Stimulated activated CD4-positive, alpha-beta T cell treated with anti-CD3 and anti-CD28 coated beads, Interleukin-2, amount 100 ng/mL, for 4 hours (primary cell): ENCODE measurements around the gene KITLG.
"Not testable (repeated sequence)": the region's sequence is repeated elsewhere in the genome, so short reads cannot be mapped to it uniquely, and the experiment has no call there.

Experiments
- DNase-seq: peaks from one replicate; pipeline ENCODE4 v3.0.0-alpha.2; 2020; ENCODE audit warnings: low read depth

KITLG gene, protein sequence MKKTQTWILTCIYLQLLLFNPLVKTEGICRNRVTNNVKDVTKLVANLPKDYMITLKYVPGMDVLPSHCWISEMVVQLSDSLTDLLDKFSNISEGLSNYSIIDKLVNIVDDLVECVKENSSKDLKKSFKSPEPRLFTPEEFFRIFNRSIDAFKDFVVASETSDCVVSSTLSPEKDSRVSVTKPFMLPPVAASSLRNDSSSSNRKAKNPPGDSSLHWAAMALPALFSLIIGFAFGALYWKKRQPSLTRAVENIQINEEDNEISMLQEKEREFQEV

DNA sequence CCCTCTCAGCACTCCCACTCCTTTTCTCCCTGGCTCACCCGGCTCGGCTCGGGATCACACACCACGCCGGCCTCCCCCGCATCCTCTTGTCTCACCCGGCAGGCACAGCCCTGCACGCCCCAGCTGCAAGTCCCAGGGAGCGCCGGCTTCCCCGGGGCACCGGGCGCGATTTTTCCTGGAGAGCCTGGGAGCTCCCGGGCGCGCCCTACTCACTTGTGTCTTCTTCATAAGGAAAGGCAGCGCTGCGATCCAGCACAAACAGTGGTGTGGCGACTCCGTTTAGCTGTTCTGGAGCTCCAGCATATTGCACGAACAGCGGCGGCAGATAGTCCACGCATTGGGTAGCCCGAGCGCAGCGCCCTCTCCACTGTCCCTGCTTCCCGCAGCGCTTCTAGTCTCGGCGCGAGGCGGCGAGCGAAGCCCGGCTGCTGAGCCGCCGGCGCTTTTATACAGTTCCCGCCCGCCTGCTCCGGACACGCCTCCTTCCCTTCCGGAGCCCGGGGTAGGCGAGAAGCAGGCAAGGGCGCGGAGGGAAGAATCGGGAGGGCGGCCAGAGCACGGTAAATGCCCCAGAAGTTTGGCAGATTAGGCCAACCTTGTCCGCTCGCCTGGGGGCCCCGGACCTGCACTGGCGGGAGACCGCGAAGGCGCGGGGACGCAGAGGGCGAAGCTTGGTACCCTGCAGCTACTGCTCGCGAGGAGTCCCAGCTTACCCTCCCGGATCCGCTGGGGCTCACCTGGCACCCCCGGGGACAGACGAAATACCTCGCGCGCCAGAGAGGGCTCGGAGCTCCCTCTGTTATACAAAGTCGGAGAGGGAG lies at the start of gene KITLG:
Gene KITLG (minus strand): TSS at position 421 of the 821 bp plus-strand sequence. CDS start 193 bp downstream, at position 228.
- no peak for DNase-seq

DNA sequence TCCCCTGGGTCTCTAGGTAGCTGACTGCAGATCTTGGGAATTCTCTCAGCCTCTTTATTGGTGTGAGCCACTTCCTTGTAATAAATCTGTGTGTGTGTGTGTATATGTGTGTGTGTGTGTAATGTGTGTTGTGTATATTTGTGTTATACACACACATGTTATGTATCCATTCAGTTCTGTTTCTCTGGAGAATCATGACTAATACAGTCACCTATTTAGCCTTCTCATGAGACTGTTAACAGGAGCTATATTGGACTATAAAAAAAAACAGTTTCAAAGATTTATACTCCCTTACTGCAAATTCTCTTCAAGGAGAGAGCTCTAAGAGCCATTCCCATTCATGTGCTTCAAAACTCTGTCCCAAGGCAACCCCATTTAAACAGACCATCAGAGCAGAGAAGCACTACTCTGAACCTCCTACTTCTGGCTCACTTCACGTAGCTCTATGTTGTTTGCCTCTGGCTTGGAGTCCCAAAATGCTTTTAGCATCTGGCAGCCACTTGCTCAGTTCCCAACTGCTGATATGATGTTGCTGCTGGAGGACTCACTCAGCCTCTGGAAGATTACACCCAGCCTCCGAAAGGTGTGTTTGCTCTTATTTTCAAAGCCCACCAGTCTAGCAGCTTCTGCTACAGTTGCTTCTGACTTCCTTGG lies 48.7 kb upstream of the KITLG start:
- no peak for DNase-seq

DNA sequence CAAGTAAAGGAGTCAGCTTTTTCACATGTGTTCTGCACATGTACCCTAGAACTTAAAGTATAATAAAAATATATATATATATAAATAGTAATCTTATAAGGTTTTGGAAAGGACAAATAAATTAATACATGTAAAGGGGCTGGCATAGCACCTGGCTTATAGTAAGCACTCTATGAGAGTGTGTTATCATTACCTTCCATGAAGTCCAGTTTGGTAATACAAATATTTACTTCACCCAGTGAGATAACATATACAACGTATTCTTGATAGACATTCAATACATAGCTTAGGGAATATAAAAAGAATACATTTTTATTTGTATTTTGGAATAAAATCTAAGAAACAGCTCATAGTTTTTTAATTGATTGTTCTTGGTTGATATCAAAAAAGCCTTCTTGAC lies 47.8 kb upstream of the KITLG start:
- DNase-seq, result not testable (repeated sequence)

DNA sequence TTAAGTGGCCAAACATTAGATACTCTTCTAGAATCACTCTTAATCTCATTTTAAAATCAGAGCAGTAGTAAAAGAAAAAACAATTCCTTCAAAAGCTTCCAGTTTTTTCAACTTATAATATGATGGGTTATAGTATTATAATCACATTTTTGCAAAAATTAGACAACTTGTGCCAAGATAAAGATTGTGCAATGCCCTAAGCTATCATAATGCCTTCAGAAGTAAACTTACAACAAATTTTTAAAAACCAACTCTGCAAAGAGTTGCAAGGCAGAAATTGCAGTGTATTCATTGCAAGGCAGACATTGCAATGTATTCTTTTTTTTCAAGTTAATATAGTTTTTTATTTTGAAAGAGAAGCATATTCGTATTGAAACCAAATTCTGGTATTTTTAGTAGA lies 47.2 kb upstream of the KITLG start:
- no peak for DNase-seq

DNA sequence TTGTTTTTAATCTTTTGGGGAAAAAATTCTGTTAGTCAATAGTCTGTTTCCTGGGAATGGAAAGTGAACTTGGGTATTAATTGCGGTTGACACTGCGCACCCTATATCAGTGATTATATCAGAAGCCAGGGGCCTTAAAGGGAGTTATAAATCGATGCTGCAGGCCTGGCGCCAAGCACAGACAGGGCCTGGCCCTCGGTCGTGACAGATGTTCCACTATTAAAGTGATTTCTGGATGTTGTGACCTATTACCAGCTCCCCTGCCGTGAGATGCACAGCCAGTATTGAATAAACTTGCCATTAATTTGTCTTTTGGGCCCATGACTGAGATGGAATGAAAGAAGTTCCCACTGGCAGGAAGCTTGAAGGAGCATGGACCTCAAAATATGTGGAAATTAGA lies 45.1 kb upstream of the KITLG start:
- no peak for DNase-seq

DNA sequence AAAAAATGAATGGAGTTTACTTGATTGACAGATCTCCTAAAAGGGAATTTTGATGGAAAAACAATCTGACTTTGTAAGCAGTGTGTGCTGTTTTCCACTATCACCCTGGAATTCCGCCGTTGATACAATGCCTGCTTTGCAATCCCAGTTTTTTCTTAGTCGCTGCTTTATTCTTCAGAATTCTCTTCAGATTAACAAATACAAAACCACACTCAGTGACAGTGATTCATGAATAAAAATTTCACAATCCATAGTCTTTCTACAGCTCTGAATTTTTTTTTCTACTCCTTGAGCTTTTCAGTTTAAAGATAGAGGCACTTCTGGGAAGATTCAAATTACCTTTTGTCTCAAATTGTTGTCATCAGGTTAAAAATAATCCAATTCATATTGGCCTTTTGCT lies 44.6 kb upstream of the KITLG start:
- no peak for DNase-seq

DNA sequence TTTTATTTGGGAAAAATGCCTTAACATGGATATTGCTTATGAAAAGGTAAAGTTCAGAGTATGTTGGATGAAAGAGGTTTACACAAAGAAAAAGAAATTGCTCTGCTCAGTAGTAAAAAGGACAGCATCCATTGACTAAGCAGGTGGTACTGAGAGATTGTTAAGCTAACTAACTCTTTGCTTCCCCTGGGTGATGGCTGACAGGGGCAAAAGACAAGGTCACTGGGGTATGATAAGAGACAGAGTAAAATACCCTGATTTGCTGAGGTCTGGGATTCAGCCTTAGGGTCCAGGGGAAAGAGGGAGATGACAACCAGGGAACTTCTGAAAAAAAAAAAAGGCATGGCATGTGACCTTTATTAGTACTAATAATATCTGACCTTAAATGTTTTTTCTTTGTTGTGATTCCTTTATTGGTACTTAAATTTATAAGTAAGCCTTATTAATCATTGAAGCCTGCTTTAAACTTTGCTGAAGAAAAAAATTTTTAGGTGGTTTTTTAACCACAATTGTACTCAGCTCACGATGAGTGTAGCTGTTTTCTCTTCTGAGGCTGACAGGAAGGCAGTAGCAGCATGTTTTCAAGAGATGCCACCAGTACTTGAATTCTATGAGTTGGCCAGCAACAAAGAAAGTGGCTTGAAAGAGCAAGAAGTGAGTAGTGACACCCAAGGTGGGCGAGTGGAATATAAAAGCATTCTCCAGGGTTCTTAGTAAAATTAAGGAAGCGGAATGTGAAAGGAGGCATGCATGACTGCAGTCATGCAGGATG lies 43.7 kb upstream of the KITLG start:
- DNase-seq, result no peak

DNA sequence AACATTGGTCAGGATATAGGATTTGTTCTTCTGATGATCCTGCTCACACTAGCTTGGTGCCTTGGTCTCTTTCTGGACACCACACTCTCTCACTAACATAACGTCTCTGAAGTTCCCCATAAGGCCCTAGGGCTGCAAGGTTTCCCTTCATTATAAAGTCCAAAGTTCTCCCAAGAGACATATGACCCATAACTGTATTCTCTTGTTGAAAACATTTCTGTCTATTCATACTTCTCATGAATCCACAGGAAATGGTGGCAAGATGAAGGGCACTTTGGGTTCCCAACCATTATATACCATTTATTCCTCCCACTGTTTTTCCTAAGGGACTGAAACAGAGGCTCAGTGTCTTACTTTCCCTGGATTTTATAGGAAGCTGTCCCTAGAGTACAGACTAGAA lies 37.1 kb upstream of the KITLG start:
- DNase-seq, result no peak

DNA sequence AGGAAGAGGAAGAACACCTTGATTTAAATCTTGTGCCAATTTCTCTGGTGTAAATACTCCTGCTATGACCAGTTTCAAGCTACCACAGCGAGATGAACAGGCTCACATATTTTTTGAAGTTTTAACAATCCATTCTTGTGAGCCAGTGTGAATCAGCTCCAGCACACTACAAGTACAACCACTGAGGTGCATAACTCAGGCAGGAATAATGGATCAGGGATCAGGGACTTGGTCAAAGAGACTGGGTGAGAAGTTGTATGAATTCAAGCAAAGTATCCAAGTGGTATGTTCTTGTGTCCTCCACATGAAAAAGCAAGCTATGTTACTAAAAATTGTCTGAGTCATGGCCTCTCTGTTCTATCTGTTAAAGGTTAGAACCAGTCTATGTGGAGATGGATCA lies 35.2 kb upstream of the KITLG start:
- no peak for DNase-seq

DNA sequence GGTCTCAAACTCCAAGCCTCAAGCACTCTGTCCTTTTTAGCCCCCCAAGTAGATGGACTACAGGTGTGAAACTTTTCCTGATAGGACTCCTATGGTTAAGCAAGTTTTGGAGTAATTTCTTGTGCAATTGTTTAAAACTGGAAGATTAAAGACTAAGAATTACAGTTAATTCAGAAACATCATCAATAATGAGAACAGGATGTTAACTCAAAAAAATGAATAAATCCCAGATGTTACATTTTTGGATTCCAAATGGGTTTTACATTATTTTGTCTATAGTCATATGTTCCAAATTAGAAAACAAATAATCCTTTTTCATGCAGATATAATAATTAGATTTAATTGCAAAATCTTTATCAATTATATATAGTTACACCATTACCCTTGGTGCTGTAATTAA lies 24.4 kb upstream of the KITLG start:
- DNase-seq, result no peak

DNA sequence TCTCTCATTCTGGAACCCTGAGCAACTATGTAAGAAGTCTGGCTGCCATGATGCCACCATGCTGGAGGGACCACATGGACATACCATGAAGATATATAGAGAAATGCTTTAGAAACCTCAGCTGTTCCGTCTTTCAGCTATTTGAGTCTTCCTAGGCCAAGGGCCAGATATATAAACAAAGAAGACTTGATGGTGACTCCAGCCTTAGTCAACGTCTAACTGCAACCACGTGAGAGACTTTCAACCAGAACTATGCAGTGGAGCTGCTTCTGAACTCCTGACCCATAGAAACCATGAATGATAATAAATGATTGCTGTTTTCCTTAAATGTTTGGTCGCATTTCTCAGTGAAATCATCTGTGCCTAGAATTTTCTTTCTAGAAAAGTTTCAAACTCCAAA lies 20.0 kb upstream of the KITLG start:
- DNase-seq, result no peak

DNA sequence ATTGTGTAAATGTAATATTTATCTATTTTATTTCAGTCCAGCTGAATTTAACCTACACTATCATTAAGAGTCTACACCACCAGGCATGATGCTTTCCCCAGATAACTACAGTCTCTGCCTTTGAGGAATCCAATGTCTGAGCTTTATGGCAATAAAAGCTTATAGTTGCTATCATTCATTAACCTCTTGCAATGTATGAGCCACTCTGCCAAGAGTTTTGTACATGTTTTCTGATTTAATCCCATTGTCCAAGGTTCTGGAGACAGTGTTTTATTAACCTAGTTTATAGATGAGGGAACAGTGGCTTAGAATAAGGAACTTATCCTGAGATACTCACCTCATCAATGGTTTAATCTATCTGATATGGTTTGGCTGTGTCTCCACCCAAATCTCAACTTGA lies 17.1 kb upstream of the KITLG start:
- no peak for DNase-seq

DNA sequence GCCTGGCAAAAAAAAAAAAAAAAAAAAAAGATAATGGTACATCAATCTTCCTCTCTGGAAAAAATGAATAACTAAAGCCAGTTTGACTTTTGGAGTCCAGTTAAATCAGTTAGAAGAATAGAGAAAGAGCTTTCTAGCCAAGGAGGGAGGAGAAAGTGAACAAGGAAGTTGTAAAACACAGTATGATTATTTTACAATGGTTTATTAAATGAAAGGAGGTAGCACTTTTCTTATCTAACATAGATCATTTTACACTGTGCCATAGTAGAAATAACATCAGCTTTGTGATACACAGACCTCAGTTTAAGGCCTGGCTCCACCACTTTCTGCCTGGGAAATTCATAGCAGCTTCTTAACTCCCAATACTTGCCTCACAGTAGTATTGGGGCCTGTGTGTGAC lies 15.4 kb upstream of the KITLG start:
- no peak for DNase-seq

DNA sequence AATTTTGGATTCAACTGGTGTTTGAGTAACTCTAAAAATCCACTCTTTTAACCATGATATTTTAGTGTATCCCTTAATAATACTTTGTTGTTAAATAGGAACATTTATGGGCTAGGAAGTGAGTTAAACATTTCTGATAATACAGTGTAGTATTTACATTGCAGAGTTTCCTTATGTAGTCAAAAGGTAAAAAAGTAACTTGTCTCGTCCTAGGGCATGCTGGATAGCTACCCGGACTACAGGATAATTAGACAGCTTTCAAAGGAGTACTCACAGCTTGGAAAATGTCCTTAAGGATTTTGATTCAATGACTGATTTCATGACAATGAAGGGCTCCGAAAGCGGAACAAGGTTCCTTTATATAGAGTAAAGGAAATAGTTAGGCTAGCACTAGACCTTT lies 14.5 kb upstream of the KITLG start:
- no peak for DNase-seq

DNA sequence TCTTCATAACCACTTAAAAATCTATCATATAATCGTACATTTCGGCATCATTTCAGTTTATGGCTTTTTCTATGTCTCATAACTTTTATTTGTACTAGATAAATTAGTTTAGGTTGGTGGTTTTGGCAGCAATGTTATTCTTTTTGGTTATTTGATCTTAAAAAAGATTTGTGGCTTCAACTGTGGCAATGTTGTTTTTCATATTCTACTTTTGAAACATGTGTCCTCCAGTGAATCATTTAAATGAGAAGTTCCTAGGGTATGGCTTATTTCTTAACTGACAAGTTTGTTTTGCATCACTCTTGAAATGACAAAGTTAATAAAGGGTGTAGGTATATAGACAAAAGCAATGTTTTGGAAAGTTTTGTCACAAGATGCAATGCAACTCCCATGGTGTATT lies 11.1 kb upstream of the KITLG start:
- DNase-seq, result no peak

DNA sequence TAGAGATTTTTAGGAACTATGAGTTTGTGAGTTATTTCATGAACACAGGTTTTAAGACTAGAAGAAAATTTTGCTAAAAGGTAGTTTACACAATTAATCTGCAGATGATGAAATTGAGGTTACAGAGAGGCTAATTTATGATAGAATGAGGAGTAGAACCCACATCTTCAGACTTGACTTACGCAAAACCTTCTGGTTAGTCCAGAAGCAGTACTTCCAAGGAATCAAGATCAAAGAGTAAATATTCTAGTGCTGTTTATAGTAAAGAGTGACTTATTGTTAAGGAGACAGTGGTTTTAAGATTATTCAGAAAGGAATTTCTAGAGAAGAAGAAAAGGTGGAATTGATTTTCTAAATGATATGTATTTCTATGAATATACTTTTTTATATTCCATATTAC lies 10.6 kb upstream of the KITLG start:
- no peak for DNase-seq

DNA sequence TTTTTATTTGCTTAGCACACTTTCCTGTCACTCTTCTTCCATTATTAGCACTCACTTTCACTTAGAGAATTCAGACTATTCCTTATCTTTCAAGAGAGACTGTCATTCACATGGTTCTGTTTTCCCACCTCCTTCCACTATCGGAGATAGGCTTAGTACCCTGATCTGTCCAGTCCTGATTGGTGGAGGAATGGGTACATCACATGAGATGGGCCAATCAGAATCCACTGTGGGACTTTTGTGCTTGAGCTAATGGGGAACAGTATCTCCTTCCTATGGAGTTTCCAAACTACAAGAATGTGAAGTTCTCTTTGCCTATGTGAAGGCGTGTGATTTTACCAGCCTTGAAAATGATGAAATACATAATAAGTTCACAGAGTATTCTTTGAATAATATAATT lies 4.8 kb upstream of the KITLG start:
- DNase-seq, result no peak

DNA sequence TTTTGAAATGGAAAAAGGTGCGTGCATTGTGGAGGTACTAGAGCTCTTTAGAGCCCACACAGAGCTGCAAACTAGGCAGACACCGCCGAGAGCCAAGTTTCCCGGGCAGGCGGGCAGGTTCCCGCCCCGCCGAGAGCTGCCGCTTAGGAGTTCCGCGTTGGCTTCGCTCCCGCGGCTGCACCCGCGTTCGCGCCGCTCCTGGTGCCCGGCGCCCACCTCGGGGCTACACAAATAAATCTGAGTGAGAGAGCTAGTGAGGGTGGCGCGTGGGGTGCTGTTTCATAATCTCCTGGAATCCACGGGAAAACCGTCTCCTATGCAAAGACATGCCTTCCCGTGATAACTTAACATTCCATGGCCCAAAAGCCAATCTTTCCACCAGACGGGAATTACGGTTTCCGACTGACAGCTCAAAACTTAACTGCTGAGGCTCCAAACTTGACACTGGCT lies 645 bp downstream of the KITLG start:
- DNase-seq, result no peak

DNA sequence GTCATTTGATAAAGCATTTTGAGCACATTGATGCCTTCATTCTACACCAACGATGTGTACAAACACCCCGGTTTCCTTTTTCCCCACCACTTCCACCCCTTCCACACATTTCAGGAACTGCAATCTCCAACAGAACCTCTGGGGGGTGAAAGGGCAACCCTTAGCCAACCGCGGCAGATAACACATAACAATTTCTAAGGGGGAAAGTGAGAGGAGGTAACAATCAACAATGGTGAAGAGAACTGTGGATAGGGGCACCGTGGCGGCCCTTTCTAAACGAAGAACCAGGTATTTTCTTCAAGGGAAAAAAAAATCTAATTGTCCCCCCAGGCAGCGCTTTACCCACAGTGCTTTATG lies 1.1 kb downstream of the KITLG start:
- no peak for DNase-seq

DNA sequence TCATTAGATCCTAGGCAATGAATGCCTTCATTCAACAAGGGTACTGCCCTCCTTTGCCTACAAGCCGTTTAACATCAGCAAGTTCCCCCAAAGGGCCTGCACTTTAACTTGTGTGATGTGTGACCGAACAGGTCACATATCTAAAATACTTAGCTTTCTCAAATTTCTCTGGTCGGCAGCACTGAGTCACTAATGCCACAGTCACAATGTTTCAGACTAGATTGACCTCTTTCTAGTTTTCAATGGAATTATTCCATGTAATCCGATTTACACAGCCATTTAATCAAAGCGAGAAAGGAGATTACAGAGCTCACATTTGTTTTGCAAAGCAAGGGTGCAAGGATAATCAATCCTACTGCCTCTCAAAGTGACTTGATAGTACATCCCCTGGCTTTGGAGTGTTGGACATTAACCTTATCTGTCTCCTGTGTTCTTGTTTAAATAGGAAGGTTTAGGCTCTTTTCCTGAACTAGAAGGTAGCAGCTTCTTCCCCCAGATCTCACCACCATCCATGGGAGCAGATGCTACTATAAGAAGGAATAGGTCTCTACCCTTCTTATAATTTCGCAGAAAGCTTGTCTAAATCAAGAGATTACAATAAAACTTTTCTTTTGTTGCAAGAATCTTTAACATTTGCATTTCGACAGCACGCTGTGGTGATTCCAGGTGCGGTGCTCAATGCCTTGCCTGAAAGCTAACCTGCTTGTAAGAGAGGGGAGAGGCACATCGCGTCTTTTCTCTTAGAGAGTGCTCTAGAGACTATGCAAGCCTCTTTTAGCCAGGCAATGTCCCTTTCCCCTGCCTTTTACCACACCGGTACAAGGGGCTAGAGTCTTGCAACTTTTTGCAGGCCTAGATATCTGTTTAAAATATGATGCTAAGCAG lies 1.8 kb downstream of the KITLG start:
- no peak for DNase-seq

DNA sequence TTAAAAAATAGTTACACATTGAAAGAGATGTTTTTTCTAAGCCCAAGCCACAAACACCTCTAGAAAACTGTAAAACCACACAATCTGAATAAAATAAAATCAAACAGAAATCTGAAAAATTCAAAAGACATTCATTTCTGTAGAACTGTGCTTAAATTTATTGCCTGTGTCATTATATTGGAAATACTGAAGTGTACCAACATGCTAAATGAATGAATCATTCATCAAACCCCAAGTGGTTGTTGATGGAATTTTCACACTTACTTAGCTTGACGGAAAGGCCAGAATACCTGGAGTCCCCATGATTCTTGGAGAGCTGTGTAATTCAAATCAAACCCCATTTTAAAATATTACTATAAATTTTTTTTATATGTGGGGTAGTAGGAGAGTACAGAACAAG lies 2.7 kb downstream of the KITLG start:
- no peak for DNase-seq
